SK-N-SH (cell line): ENCODE data around the gene HTR7.

Experiments used
- JUND ChIP-seq: IDR thresholded peaks from 2 replicates; pipeline ENCODE4 v1.4.0; 2012
- MEF2A ChIP-seq: IDR thresholded peaks from 2 replicates; pipeline ENCODE4 v1.4.0; 2012; ENCODE audit warnings: low read depth, borderline replicate concordance
- NRF1 ChIP-seq: IDR thresholded peaks from 2 replicates; pipeline ENCODE4 v1.6.1; 2012; ENCODE audit warnings: low read depth, mild to moderate bottlenecking, low read length
- POLR2AphosphoS5 ChIP-seq: IDR thresholded peaks from 2 replicates; pipeline ENCODE4 v1.6.1; 2012; ENCODE audit warnings: low read depth, low read length
- RAD21 ChIP-seq: IDR thresholded peaks from 2 replicates; pipeline ENCODE4 v1.6.1; 2012; ENCODE audit warnings: mild to moderate bottlenecking, low read length
- RCOR1 ChIP-seq: fragments of 150-350 bp; IDR thresholded peaks from 2 replicates; pipeline ENCODE4 v1.6.1; 2017; ENCODE audit warnings: antibody characterized with exemption, low read length
- RFX5 ChIP-seq: IDR thresholded peaks from 2 replicates; pipeline ENCODE4 v1.6.1; 2012; ENCODE audit warnings: mild to moderate bottlenecking, improper control_type of control experiment, low read length
- SMC3 ChIP-seq: IDR thresholded peaks from 2 replicates; pipeline ENCODE4 v1.6.1; 2012; ENCODE audit warnings: low read depth, low read length, improper control_type of control experiment
- TAF1 ChIP-seq: IDR thresholded peaks from 2 replicates; pipeline ENCODE4 v1.6.1; 2012; ENCODE audit warnings: low read depth, mild to moderate bottlenecking, low read length, moderate library complexity, borderline replicate concordance
- TCF12 ChIP-seq: IDR thresholded peaks from 2 replicates; pipeline ENCODE4 v1.4.0; 2012
- TF ChIP-seq, protein P1 (sequence below): fragments of 200-600 bp; sonication (generic); IDR thresholded peaks from 2 replicates; pipeline ENCODE4 v1.6.1; 2017; ENCODE audit warnings: antibody characterized with exemption, mild to moderate bottlenecking, moderate library complexity
- TF ChIP-seq, protein P2 (sequence below): IDR thresholded peaks from 2 replicates; pipeline ENCODE4 v1.6.1; 2012; ENCODE audit warnings: mild to moderate bottlenecking, low read depth, low read length, moderate library complexity

DNA sequence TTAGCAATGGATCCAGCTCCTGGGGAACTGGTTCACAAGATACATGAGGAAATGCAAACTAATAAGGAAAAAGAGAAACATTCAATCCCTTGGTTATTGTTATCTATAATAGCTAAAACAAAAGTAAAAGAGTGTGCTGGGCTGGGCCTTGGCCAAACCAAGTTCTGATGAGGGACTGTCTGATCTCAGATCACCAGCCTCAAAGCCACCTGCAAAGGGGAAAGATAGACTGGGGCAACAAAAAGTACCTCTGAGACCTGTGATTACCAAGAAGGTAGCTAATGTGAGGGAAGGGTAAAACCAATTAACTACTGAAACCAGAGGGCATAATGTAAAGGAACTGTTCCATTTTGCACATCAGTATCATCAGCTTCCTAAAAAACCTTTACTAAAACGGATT, 51.2 kb downstream of the HTR7 start:
- TF ChIP-seq JUND: no peak
- TF ChIP-seq, protein P1, sequence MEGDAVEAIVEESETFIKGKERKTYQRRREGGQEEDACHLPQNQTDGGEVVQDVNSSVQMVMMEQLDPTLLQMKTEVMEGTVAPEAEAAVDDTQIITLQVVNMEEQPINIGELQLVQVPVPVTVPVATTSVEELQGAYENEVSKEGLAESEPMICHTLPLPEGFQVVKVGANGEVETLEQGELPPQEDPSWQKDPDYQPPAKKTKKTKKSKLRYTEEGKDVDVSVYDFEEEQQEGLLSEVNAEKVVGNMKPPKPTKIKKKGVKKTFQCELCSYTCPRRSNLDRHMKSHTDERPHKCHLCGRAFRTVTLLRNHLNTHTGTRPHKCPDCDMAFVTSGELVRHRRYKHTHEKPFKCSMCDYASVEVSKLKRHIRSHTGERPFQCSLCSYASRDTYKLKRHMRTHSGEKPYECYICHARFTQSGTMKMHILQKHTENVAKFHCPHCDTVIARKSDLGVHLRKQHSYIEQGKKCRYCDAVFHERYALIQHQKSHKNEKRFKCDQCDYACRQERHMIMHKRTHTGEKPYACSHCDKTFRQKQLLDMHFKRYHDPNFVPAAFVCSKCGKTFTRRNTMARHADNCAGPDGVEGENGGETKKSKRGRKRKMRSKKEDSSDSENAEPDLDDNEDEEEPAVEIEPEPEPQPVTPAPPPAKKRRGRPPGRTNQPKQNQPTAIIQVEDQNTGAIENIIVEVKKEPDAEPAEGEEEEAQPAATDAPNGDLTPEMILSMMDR: no peak
- TF ChIP-seq RAD21: no peak
- TF ChIP-seq NRF1: no peak
- TF ChIP-seq, protein P2, sequence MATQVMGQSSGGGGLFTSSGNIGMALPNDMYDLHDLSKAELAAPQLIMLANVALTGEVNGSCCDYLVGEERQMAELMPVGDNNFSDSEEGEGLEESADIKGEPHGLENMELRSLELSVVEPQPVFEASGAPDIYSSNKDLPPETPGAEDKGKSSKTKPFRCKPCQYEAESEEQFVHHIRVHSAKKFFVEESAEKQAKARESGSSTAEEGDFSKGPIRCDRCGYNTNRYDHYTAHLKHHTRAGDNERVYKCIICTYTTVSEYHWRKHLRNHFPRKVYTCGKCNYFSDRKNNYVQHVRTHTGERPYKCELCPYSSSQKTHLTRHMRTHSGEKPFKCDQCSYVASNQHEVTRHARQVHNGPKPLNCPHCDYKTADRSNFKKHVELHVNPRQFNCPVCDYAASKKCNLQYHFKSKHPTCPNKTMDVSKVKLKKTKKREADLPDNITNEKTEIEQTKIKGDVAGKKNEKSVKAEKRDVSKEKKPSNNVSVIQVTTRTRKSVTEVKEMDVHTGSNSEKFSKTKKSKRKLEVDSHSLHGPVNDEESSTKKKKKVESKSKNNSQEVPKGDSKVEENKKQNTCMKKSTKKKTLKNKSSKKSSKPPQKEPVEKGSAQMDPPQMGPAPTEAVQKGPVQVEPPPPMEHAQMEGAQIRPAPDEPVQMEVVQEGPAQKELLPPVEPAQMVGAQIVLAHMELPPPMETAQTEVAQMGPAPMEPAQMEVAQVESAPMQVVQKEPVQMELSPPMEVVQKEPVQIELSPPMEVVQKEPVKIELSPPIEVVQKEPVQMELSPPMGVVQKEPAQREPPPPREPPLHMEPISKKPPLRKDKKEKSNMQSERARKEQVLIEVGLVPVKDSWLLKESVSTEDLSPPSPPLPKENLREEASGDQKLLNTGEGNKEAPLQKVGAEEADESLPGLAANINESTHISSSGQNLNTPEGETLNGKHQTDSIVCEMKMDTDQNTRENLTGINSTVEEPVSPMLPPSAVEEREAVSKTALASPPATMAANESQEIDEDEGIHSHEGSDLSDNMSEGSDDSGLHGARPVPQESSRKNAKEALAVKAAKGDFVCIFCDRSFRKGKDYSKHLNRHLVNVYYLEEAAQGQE: no peak
- no peak for TF ChIP-seq TAF1
- TF ChIP-seq POLR2AphosphoS5: no peak
- no peak for TF ChIP-seq RFX5
- no peak for TF ChIP-seq TCF12
- TF ChIP-seq MEF2A: no peak
- TF ChIP-seq RCOR1: no peak
- TF ChIP-seq SMC3: no peak
